ENCODE data around the gene B3GAT1.

GRCh38 chr11:134441281-134441680 is 29.2 kb upstream of the B3GAT1 start:
- TF ChIP-seq CTCF (IDR thresholded peaks at IDR 0.05; ENCODE audit: borderline replicate concordance, extremely low read depth, low read length, poor library complexity, severe bottlenecking) (no peak), EZH2 (IDR thresholded peaks at IDR 0.05; ENCODE audit: borderline replicate concordance, low read depth, low read length, severe bottlenecking) (no peak)

Measured in DND-41 (cell line).